ENCODE results near the gene OLFML2B. TPM values are rescaled to one million over a fixed set of nuclear protein-coding genes. Genes with fewer than 3 reads are reported as not detected.

OLFML2B gene
- total RNA-seq, 1 experiment from 2014 or later, result 1.4 TPM

- Histone ChIP-seq H3K79me1 (ENCODE audit: insufficient read depth, low read depth, low read length, poor library complexity, severe bottlenecking) (no peaks in the 10 kb centered on the region), H3K4me1 (ENCODE audit: insufficient read depth, low read length) (peaks cover 3% of the 10 kb centered on the region; the same call in 1 of the 2 replicates), H3K23me2 (ENCODE audit: insufficient read length, low read depth, low read length, poor library complexity, severe bottlenecking) (no peaks in the 10 kb centered on the region), H3K27me3 (ENCODE audit: insufficient read depth, low read length) (no peaks in the 10 kb centered on the region), H2BK12ac (ENCODE audit: insufficient read length, low read depth, low read length) (no peak overlapping the region), H4K91ac (ENCODE audit: insufficient read length, low read depth, low read length) (no peak overlapping the region), H4K20me1 (ENCODE audit: control insufficient read depth, insufficient read depth, insufficient read length) (no peaks in the 10 kb centered on the region), H4K5ac (ENCODE audit: insufficient read length, low read depth, low read length) (no peak overlapping the region), H3T11ph (ENCODE audit: low read length) (no peak overlapping the region), H2BK20ac (ENCODE audit: low read depth, low read length, poor library complexity, severe bottlenecking) (no peak overlapping the region), H3K9me3 (ENCODE audit: control insufficient read depth, low read depth, low read length) (no peaks in the 10 kb centered on the region), H2BK5ac (ENCODE audit: insufficient read length, low read length) (no peak overlapping the region), H2AK5ac (ENCODE audit: insufficient read length, low read length) (no peak overlapping the region), H3K9ac (ENCODE audit: extremely low read depth, insufficient read length, low read length) (no peak overlapping the region), H2AFZ (ENCODE audit: low read length) (no peak overlapping the region), H4K8ac (replicated peaks; ENCODE audit: insufficient read length, low read depth, low read length) (no peak overlapping the region), H3K4ac (ENCODE audit: low read depth, low read length) (no peak overlapping the region), H3K56ac (ENCODE audit: insufficient read length, low read depth, low read length) (no peak overlapping the region), H3K18ac (ENCODE audit: insufficient read length, low read depth, low read length) (no peak overlapping the region), H3K79me2 (ENCODE audit: insufficient read depth, low read length) (no peaks in the 10 kb centered on the region), H3K27ac (ENCODE audit: insufficient read length, low read depth, low read length) (no peak overlapping the region), H3K4me2 (ENCODE audit: insufficient read depth, insufficient read length, low read length) (no peak overlapping the region), H2BK15ac (ENCODE audit: low read depth, low read length) (no peak overlapping the region), H3K14ac (ENCODE audit: insufficient read depth, low read length) (no peak overlapping the region), H3K23ac (ENCODE audit: insufficient read length, low read depth, low read length) (no peak overlapping the region), H2BK120ac (ENCODE audit: low read depth, low read length, poor library complexity, severe bottlenecking) (no peak overlapping the region)
- no peak for DNase-seq
- no CpG with 5 or more reads among the region's 2 CpGs for WGBS (ENCODE audit: extremely low coverage, insufficient read length, low lambda C conversion rate)
- Mint-ChIP-seq H3K9me3 (peaks cover 2 to 8% of the 10 kb centered on the region in 2 experiments; a peak in 1 of 5 replicates), H3K4me1 (peaks cover 20 to 22% of the 10 kb centered on the region in 2 experiments), H3K36me3 (ENCODE audit: insufficient read depth in 1 of 3, low read depth in 3 of 3) (peaks cover 0 to 7% (median 1%) of the 10 kb centered on the region in 3 experiments; a peak in 4 of 7 replicates), H3K27me3 (ENCODE audit: low read depth) (peaks cover 7% of the 10 kb centered on the region), H3K4me3 (no peak overlapping the region), H3K27ac (no peak overlapping the region)
- TF ChIP-seq CTCF (conservative IDR thresholded peaks at IDR 0.05), result no peak
Observed at GRCh38 chr1:162016631-162017030, 7.0 kb downstream of the OLFML2B start.

Data from H9 (cell line).